Measurements from ENCODE around the gene GPLD1. TPM values are rescaled to one million over a fixed set of nuclear protein-coding genes. Genes with fewer than 3 reads are reported as not detected.
"Not testable (repeated sequence)": the region's sequence is repeated elsewhere in the genome, so short reads cannot be mapped to it uniquely, and the experiment has no call there.

The GPLD1 gene
- total and polyA plus RNA-seq, 9 of the 15 experiments (the other 6 are each of a cell fraction or from before 2014, with no cell fraction given): 0.11 to 1.3 (median 0.82) TPM

DNA sequence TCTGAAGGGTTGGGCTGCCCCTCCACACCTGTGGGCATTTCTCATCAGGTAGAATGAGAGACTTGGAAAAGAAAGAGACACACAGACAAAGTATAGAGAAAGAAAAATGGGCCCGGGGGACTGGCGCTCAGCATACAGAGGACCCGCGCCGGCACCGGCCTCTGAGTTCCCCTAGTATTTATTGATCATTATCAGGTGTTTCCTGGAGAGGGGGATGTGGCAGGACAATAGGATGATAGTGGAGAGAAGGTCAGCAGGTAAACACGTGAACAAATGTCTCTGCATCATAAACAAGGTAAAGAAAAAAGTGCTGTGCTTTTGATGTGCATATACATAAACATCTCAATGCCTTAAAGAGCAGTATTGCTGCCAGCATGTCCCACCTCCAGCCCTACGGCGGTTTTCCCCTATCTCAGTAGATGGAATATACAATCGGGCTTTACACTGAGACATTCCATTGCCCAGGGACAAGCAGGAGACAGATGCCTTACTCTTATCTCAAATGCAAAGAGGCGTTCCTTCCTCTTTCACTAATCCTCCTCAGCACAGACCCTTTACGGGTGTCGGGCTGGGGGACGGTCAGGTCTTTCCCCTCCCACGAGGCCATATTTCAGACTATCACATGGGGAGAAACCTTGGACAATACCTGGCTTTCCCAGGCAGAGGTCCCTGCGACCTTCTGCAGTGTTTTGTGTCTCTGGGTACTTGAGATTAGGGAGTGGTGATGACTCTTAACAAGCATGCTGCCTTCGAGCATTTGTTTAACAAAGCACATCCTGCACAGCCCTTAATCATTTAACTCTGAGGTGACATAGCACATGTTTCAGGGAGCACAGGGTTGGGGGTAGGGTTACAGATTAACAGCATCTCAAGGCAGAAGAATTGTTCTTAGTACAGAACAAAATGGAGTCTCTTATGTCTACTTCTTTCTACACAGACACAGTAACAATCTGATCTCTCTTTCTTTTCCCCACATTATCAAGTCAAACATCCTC is 89.0 kb downstream of the GPLD1 start:
- peak; percentile 49 for FAIRE-seq
- DNase-seq (ENCODE audit: extremely low read depth in 1 of 4, low spot score in 3 of 4): peak in 1 of 4 experiments; percentile 62
- H3K9ac ChIP-seq (ENCODE audit: insufficient read depth in 1 of 2, low read depth in 2 of 2, low read length in 2 of 2); H3K9me1 ChIP-seq (ENCODE audit: control insufficient read depth, insufficient read depth, low read length); CTCF ChIA-PET (ENCODE audit: low intra/inter-chr PET ratio); ATAC-seq; H3K9me3 ChIP-seq (replicated peaks; ENCODE audit: control insufficient read depth, insufficient read depth, low read depth, low read length); H3K4me3 ChIP-seq; H3K27me3 ChIP-seq (ENCODE audit: control insufficient read depth in 2 of 2, insufficient read depth in 2 of 2, low read length in 2 of 2); H4K20me1 ChIP-seq (replicated peaks; ENCODE audit: control insufficient read depth, insufficient read depth, low read length); in situ Hi-C loops (cut with MboI); BruUV-seq (replicated peaks): not testable (repeated sequence)
- Histone ChIP-seq H2AFZ (ENCODE audit: low read depth, low read length) (peak overlapping the region; percentile 65), H3K4me1 (replicated peaks in 1 of 2; ENCODE audit: control insufficient read depth in 2 of 2, insufficient read depth in 2 of 2, low read length in 2 of 2) (peaks cover 13 to 23% of the 10 kb centered on the region in 2 experiments; a peak in 4 of 5 replicates), H3K79me2 (ENCODE audit: control insufficient read depth, insufficient read depth, low read length) (peaks cover 33% of the 10 kb centered on the region), H3K36me3 (ENCODE audit: control insufficient read depth, insufficient read depth, low read length) (peaks cover 12% of the 10 kb centered on the region), H3K4me2 (ENCODE audit: insufficient read depth, low read length) (peak overlapping the region; percentile 40), H3K27ac (ENCODE audit: extremely low read depth, low read depth, low read length) (peak overlapping the region; percentile 8; the same call in 1 of the 3 replicates)
- 1% methylated on average over 17 of the region's 17 CpGs for WGBS (ENCODE audit: insufficient coverage, low coverage, missing lambda C conversion rate)
- POLR2A ChIA-PET: interaction anchor here (1.2 kb wide), 1 partner anchor 19 kb away, joined by 3 read pairs; no protein-coding TSS in a partner anchor
- intact Hi-C loops (cut with micrococcal nuclease): loop anchor here (5.0 kb wide), 1 partner anchor 372 kb away; the partner anchor contains the start of gene GMNN
- TF ChIP-seq ZNF41 (CRISPR knock-in tag; conservative IDR thresholded peaks at IDR 0.05) (0 out of 2 replicates have a peak, but pooled peaks have one; percentile 7), CXXC5 (CRISPR knock-in tag; IDR thresholded peaks at IDR 0.05) (peak; percentile 58), SMARCE1 (IDR thresholded peaks at IDR 0.05) (peak; percentile 60; the same call in 1 of the 2 replicates), L3MBTL2 (IDR thresholded peaks at IDR 0.05) (peak; percentile 77), ZNF175 (CRISPR knock-in tag; IDR thresholded peaks at IDR 0.05; ENCODE audit: low read depth) (0 out of 2 replicates have a peak, but pooled peaks have one; percentile 40), PTRF (tag; IDR thresholded peaks at IDR 0.05) (peak; percentile 76), ZEB2 (IDR thresholded peaks at IDR 0.05) (peak; percentile 68), MAZ (CRISPR knock-in tag; conservative IDR thresholded peaks at IDR 0.05 in 1 of 2, IDR thresholded peaks at IDR 0.05 in 1 of 2) (0 out of 4 replicates have a peak, but pooled peaks of 1 of the 2 experiments have one; percentile 13), THRAP3 (IDR thresholded peaks at IDR 0.05; ENCODE audit: borderline replicate concordance) (0 out of 2 replicates have a peak, but pooled peaks have one; percentile 43), LEF1 (IDR thresholded peaks at IDR 0.05) (peak; percentile 49; the same call in 1 of the 2 replicates), EP400 (IDR thresholded peaks at IDR 0.05) (0 out of 2 replicates have a peak, but pooled peaks have one; percentile 48), ATF6 (CRISPR knock-in tag; IDR thresholded peaks at IDR 0.05) (0 out of 2 replicates have a peak, but pooled peaks have one; percentile 44), DPF2 (IDR thresholded peaks at IDR 0.05) (peak; percentile 82)
- TF ChIP-seq, protein P1, sequence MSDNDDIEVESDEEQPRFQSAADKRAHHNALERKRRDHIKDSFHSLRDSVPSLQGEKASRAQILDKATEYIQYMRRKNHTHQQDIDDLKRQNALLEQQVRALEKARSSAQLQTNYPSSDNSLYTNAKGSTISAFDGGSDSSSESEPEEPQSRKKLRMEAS (CRISPR knock-in tag; IDR thresholded peaks at IDR 0.05): peak; percentile 88
- TF ChIP-seq, protein P2, sequence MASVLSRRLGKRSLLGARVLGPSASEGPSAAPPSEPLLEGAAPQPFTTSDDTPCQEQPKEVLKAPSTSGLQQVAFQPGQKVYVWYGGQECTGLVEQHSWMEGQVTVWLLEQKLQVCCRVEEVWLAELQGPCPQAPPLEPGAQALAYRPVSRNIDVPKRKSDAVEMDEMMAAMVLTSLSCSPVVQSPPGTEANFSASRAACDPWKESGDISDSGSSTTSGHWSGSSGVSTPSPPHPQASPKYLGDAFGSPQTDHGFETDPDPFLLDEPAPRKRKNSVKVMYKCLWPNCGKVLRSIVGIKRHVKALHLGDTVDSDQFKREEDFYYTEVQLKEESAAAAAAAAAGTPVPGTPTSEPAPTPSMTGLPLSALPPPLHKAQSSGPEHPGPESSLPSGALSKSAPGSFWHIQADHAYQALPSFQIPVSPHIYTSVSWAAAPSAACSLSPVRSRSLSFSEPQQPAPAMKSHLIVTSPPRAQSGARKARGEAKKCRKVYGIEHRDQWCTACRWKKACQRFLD (CRISPR knock-in tag; IDR thresholded peaks at IDR 0.05): peak; percentile 78; the same call in 1 of the 2 replicates
- TF ChIP-seq, protein P3, sequence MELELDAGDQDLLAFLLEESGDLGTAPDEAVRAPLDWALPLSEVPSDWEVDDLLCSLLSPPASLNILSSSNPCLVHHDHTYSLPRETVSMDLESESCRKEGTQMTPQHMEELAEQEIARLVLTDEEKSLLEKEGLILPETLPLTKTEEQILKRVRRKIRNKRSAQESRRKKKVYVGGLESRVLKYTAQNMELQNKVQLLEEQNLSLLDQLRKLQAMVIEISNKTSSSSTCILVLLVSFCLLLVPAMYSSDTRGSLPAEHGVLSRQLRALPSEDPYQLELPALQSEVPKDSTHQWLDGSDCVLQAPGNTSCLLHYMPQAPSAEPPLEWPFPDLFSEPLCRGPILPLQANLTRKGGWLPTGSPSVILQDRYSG (tag; conservative IDR thresholded peaks at IDR 0.05; ENCODE audit: low read depth): peak; percentile 89; the same call in 1 of the 2 replicates
